ENCODE results near the gene LARGE1.

- TF ChIP-seq, protein P1, sequence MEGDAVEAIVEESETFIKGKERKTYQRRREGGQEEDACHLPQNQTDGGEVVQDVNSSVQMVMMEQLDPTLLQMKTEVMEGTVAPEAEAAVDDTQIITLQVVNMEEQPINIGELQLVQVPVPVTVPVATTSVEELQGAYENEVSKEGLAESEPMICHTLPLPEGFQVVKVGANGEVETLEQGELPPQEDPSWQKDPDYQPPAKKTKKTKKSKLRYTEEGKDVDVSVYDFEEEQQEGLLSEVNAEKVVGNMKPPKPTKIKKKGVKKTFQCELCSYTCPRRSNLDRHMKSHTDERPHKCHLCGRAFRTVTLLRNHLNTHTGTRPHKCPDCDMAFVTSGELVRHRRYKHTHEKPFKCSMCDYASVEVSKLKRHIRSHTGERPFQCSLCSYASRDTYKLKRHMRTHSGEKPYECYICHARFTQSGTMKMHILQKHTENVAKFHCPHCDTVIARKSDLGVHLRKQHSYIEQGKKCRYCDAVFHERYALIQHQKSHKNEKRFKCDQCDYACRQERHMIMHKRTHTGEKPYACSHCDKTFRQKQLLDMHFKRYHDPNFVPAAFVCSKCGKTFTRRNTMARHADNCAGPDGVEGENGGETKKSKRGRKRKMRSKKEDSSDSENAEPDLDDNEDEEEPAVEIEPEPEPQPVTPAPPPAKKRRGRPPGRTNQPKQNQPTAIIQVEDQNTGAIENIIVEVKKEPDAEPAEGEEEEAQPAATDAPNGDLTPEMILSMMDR (IDR thresholded peaks at IDR 0.05): no peak
- TF ChIP-seq POLR2A (IDR thresholded peaks at IDR 0.05): no peak
Measured at GRCh38 chr22:33747029-33747428, 173.2 kb downstream of the LARGE1 start.
